Activated T-cell treated with anti-CD3 and anti-CD28 coated beads, Interleukin-2, amount 50 U/mL, for 72 hours (primary cell): ENCODE results near the gene BEGAIN. TPM values are rescaled to one million over a fixed set of nuclear protein-coding genes. Genes with fewer than 3 reads are reported as not detected.

ENCODE experiments used
- total RNA-seq, 2 donors: library from RNA; stranded (reverse); gene quantifications; one replicate each; pipeline ENCODE4 v1.2.3, GENCODE V29; 2022

The BEGAIN gene
- total RNA-seq, 2 donors from 2014 or later, result 2.6 to 2.8 TPM

Other genes starting within 250 kb of the BEGAIN start
- gene WDR25, start 210.9 kb downstream of the BEGAIN start, total RNA-seq, result 10 to 100 TPM; 12.5 to 13.6 TPM
- not detected for gene DLK1, start 139.5 kb upstream of the BEGAIN start, total RNA-seq
- not detected for gene MEG3, start 238.7 kb upstream of the BEGAIN start, total RNA-seq